WI38 (cell line): ENCODE measurements around the gene GMDS.
"Not testable (repeated sequence)": the region's sequence is repeated elsewhere in the genome, so short reads cannot be mapped to it uniquely, and the experiment has no call there.

ENCODE experiments used
- H3K4me3 ChIP-seq: 2 replicates; pipeline ENCODE4 v1.5.1; 2011; ENCODE audit warnings: low read depth, mild to moderate bottlenecking, control low read depth, low read length
- TF ChIP-seq, protein P1 (sequence below): IDR thresholded peaks from 2 replicates; pipeline ENCODE4 v1.5.1; 2012; ENCODE audit warnings: low read depth, mild to moderate bottlenecking, control low read depth, low read length

Gene GMDS

DNA sequence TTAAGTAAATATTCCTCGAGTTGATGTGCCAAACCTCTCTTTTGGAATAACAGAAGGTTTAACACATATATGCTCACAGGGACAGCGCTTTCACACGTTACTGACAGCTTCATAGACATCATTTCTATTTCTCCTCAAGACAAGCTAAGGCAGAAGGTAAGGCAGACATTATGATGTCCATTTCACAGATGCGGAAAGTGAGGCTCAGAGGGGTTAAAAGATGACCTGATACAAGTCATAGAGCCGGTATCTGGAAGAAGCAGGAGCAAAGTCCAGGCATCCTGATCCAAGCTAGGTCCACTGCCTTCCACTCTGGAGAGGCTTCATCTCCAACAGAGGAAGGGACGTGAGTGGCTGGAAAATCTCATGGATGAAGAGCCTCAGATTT, 548.9 kb downstream of the GMDS start:
- H3K4me3 ChIP-seq, result no peak overlapping the region
- TF ChIP-seq, protein P1, sequence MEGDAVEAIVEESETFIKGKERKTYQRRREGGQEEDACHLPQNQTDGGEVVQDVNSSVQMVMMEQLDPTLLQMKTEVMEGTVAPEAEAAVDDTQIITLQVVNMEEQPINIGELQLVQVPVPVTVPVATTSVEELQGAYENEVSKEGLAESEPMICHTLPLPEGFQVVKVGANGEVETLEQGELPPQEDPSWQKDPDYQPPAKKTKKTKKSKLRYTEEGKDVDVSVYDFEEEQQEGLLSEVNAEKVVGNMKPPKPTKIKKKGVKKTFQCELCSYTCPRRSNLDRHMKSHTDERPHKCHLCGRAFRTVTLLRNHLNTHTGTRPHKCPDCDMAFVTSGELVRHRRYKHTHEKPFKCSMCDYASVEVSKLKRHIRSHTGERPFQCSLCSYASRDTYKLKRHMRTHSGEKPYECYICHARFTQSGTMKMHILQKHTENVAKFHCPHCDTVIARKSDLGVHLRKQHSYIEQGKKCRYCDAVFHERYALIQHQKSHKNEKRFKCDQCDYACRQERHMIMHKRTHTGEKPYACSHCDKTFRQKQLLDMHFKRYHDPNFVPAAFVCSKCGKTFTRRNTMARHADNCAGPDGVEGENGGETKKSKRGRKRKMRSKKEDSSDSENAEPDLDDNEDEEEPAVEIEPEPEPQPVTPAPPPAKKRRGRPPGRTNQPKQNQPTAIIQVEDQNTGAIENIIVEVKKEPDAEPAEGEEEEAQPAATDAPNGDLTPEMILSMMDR, result no peak

GRCh38 chr6:1695546-1696462, 549.6 kb downstream of the GMDS start:
- TF ChIP-seq, protein P1, result no peak
- H3K4me3 ChIP-seq, result no peak overlapping the region

DNA sequence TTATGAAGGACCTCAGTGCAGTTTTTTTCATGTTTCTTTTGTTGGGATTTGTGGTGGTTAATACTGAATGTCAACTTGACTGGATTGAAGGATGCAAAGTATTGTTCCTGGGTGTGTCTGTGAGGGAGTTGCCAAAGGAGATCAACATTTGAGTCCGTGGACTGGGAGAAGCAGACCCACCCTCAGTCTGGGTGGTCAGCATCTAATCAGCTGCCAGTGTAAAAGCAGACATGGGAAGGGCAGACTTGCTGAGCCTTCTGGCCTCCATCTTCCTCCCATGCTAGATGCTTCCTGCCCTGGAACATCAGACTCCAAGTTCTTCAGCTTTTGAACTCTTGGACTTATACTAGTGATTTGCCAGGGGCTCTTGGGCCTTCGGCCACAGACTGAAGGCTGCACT, 553.6 kb downstream of the GMDS start:
- H3K4me3 ChIP-seq, result not testable (repeated sequence)

- H3K4me3 ChIP-seq, result not testable (repeated sequence)
Observed at GRCh38 chr6:1690656-1691055, 554.7 kb downstream of the GMDS start.

GRCh38 chr6:1689141-1689540, 556.3 kb downstream of the GMDS start:
- TF ChIP-seq, protein P1, result no peak
- no peak overlapping the region for H3K4me3 ChIP-seq

GRCh38 chr6:1688396-1688795, 557.0 kb downstream of the GMDS start:
- H3K4me3 ChIP-seq, result no peak overlapping the region
- TF ChIP-seq, protein P1, result no peak

GRCh38 chr6:1687402-1687801, 558.0 kb downstream of the GMDS start:
- H3K4me3 ChIP-seq, result no peak overlapping the region
- TF ChIP-seq, protein P1, result no peak

- no peak overlapping the region; the same call in 1 of the 2 replicates for H3K4me3 ChIP-seq
- TF ChIP-seq, protein P1, result peak; percentile 25; the same call in 1 of the 2 replicates
Observed at GRCh38 chr6:1686117-1687098, 559.0 kb downstream of the GMDS start.
